Uterus (tissue), 2 donors: Measurements from ENCODE around the gene DYNC1H1.
"Not testable (repeated sequence)": the region's sequence is repeated elsewhere in the genome, so short reads cannot be mapped to it uniquely, and the experiment has no call there.

Experiments
- POLR2A ChIP-seq, 2 donors: fragments of 450-650 bp; IDR thresholded peaks; one replicate each; pipeline ENCODE4 v1.6.1; 2016; ENCODE audit warnings: antibody characterized with exemption in 2 of 2, mild to moderate bottlenecking in 1 of 2, moderate library complexity in 1 of 2
- TF ChIP-seq, protein P1 (sequence below), 4 experiments: fragments of 200-600 bp in 2 of 4; fragments of 450-650 bp in 2 of 4; sonication (generic) in 2 of 4; IDR thresholded peaks; one replicate each; pipeline ENCODE4 v1.5.1; 2016 to 2019; ENCODE audit warnings: antibody characterized with exemption in 4 of 4, mild to moderate bottlenecking in 2 of 4, moderate library complexity in 1 of 4

GRCh38 chr14:102064590-102064989 is 100.2 kb downstream of the DYNC1H1 start:
- TF ChIP-seq, protein P1, sequence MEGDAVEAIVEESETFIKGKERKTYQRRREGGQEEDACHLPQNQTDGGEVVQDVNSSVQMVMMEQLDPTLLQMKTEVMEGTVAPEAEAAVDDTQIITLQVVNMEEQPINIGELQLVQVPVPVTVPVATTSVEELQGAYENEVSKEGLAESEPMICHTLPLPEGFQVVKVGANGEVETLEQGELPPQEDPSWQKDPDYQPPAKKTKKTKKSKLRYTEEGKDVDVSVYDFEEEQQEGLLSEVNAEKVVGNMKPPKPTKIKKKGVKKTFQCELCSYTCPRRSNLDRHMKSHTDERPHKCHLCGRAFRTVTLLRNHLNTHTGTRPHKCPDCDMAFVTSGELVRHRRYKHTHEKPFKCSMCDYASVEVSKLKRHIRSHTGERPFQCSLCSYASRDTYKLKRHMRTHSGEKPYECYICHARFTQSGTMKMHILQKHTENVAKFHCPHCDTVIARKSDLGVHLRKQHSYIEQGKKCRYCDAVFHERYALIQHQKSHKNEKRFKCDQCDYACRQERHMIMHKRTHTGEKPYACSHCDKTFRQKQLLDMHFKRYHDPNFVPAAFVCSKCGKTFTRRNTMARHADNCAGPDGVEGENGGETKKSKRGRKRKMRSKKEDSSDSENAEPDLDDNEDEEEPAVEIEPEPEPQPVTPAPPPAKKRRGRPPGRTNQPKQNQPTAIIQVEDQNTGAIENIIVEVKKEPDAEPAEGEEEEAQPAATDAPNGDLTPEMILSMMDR (IDR thresholded peaks at IDR 0.05), result not testable (repeated sequence)
- TF ChIP-seq POLR2A (IDR thresholded peaks at IDR 0.05), result not testable (repeated sequence)
